Hepatocyte (in vitro differentiated cells): ENCODE data around the gene ZFPL1. TPM values are rescaled to one million over a fixed set of nuclear protein-coding genes. Genes with fewer than 3 reads are reported as not detected.
A peak's percentile ranks its signal among the peaks of the same experiment; 100 is the strongest.

Experiments used
- DNase-seq: peaks from one replicate; pipeline ENCODE4 v3.0.0-alpha.2; 2016; ENCODE audit warnings: low spot score
- H2AFZ ChIP-seq: fragments of 200-600 bp; sonication (generic); 2 replicates; pipeline ENCODE4 v1.6.0; 2016; ENCODE audit warnings: antibody characterized with exemption, mild to moderate bottlenecking
- H3K27ac ChIP-seq: fragments of 200-600 bp; sonication (generic); 2 replicates; pipeline ENCODE4 v1.5.1; 2016; ENCODE audit warnings: mild to moderate bottlenecking
- H3K27me3 ChIP-seq: fragments of 200-600 bp; sonication (generic); 2 replicates; pipeline ENCODE4 v1.6.1; 2016
- H3K36me3 ChIP-seq: fragments of 200-600 bp; sonication (generic); replicated peaks from 2 replicates; pipeline ENCODE4 v1.5.1; 2016; ENCODE audit warnings: low read depth; ENCODE audit not compliant: insufficient read depth
- H3K4me1 ChIP-seq: fragments of 200-600 bp; sonication (generic); 2 replicates; pipeline ENCODE4 v1.5.1; 2016; ENCODE audit warnings: mild to moderate bottlenecking, moderate library complexity; ENCODE audit not compliant: insufficient read depth
- H3K4me2 ChIP-seq: fragments of 200-600 bp; sonication (generic); 2 replicates; pipeline ENCODE4 v1.6.0; 2016
- H3K4me3 ChIP-seq: fragments of 200-600 bp; sonication (generic); 2 replicates; pipeline ENCODE4 v1.5.1; 2016; ENCODE audit warnings: mild to moderate bottlenecking
- H3K79me2 ChIP-seq: fragments of 200-600 bp; sonication (generic); 2 replicates; pipeline ENCODE4 v1.6.0; 2017; ENCODE audit warnings: mild to moderate bottlenecking
- H3K9me2 ChIP-seq: fragments of 200-600 bp; sonication (generic); replicated peaks from 2 replicates; pipeline ENCODE4 v1.6.0; 2017; ENCODE audit warnings: mild to moderate bottlenecking; ENCODE audit not compliant: insufficient read depth
- H3K9me3 ChIP-seq: fragments of 200-600 bp; sonication (generic); 2 replicates; pipeline ENCODE4 v1.5.1; 2016; ENCODE audit warnings: low read depth, mild to moderate bottlenecking
- H4K20me1 ChIP-seq: fragments of 200-600 bp; sonication (generic); 2 replicates; pipeline ENCODE4 v1.6.0; 2016; ENCODE audit warnings: mild to moderate bottlenecking; ENCODE audit not compliant: insufficient read depth, poor library complexity, severe bottlenecking
- EZH2 ChIP-seq: fragments of 200-600 bp; sonication (generic); IDR thresholded peaks from 2 replicates; pipeline ENCODE4 v1.6.1; 2016; ENCODE audit warnings: antibody characterized with exemption, mild to moderate bottlenecking, borderline replicate concordance
- EZH2phosphoT487 ChIP-seq: fragments of 200-600 bp; sonication (generic); IDR thresholded peaks from one replicate; pipeline ENCODE4 v1.6.1; 2018; ENCODE audit warnings: antibody characterized with exemption, mild to moderate bottlenecking, low read depth, moderate library complexity; ENCODE audit not compliant: unreplicated experiment, severe bottlenecking
- WGBS: methylation state at CpG from one replicate; pipeline ENCODE4 v1.1.6; 2016; ENCODE audit warnings: low lambda C conversion rate; ENCODE audit errors: missing lambda C conversion rate; 5-methylcytosine and 5-hydroxymethylcytosine counted together
- polyA plus RNA-seq: library from polyadenylated mRNA; unstranded; fragments of >200 nt; fragmentation: Nextera tagmentation; extraction: Ambion mirVana; gene quantifications from 2 replicates; pipeline ENCODE4 v1.2.1, GENCODE V29; 2016
- total RNA-seq: library from RNA; depleted of rRNA; stranded (reverse); fragments of >200 nt; gene quantifications from 2 replicates; pipeline ENCODE4 v1.2.3, GENCODE V29; 2014
- TF ChIP-seq, protein P1 (sequence below): fragments of 200-600 bp; sonication (generic); IDR thresholded peaks from 2 replicates; pipeline ENCODE4 v1.5.1; 2016; ENCODE audit warnings: antibody characterized with exemption, mild to moderate bottlenecking; ENCODE audit not compliant: poor library complexity

The ZFPL1 gene
- total and polyA plus RNA-seq, 2 experiments from 2014 or later = 41.0 to 52.7 TPM

DNA sequence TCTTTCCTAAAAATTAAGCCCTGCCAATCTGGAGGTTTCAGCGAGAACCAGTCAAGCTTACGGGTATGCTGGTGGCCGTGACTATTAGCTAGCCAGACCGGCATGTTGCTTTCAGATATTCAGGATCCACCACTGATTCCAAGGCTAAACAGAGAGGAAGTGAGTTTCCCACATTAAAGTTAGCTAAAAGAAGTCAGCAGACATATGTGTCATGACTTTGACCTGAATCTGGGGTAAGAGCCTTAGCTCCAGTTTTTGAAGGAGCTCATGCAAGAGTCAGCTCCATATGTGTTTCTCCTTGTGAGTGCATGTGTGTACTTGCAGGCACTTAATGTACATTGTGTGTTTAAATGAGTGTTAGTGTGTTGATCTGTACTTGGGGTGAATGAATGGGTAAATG lies 1.4 kb downstream of the ZFPL1 start:
- TF ChIP-seq EZH2phosphoT487 (no peak), EZH2 (no peak)
- TF ChIP-seq, protein P1, sequence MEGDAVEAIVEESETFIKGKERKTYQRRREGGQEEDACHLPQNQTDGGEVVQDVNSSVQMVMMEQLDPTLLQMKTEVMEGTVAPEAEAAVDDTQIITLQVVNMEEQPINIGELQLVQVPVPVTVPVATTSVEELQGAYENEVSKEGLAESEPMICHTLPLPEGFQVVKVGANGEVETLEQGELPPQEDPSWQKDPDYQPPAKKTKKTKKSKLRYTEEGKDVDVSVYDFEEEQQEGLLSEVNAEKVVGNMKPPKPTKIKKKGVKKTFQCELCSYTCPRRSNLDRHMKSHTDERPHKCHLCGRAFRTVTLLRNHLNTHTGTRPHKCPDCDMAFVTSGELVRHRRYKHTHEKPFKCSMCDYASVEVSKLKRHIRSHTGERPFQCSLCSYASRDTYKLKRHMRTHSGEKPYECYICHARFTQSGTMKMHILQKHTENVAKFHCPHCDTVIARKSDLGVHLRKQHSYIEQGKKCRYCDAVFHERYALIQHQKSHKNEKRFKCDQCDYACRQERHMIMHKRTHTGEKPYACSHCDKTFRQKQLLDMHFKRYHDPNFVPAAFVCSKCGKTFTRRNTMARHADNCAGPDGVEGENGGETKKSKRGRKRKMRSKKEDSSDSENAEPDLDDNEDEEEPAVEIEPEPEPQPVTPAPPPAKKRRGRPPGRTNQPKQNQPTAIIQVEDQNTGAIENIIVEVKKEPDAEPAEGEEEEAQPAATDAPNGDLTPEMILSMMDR = no peak
- 97% methylated on average over 4 of the region's 4 CpGs for WGBS
- H2AFZ ChIP-seq = no peak overlapping the region
- no peaks in the 10 kb centered on the region for H3K9me2 ChIP-seq
- peaks cover 32% of the 10 kb centered on the region for H3K79me2 ChIP-seq
- H3K36me3 ChIP-seq = no peaks in the 10 kb centered on the region
- peaks cover 9% of the 10 kb centered on the region for H3K4me1 ChIP-seq
- DNase-seq = no peak
- H3K27ac ChIP-seq = no peak overlapping the region
- no peak overlapping the region for H3K4me3 ChIP-seq
- H3K27me3 ChIP-seq = no peaks in the 10 kb centered on the region
- no peaks in the 10 kb centered on the region for H4K20me1 ChIP-seq
- H3K4me2 ChIP-seq = peak overlapping the region; percentile 95
- H3K9me3 ChIP-seq = no peaks in the 10 kb centered on the region

DNA sequence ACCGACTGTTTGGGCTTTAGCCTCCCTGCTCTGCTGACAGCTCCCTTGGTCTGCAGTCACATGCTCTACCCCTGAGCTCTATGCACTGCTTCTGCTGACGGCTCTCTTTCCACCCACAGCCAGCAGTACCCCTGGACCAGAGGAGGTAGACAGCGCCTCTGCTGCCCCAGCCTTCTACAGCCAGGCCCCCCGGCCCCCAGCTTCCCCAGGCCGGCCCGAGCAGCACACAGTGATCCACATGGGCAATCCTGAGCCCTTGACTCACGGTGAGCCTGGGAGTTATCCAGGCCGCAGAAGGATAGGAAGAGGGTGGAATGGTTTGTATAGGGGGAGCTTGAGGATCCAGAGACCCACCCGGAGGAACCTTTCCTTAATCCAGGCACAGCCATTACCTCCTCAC lies 2.8 kb downstream of the ZFPL1 start:
- Histone ChIP-seq H3K79me2 (peaks cover 31% of the 10 kb centered on the region), H3K9me3 (no peaks in the 10 kb centered on the region), H3K9me2 (no peaks in the 10 kb centered on the region), H3K27me3 (no peaks in the 10 kb centered on the region), H4K20me1 (no peaks in the 10 kb centered on the region), H2AFZ (no peak overlapping the region), H3K4me1 (peaks cover 9% of the 10 kb centered on the region), H3K4me3 (no peak overlapping the region), H3K36me3 (no peaks in the 10 kb centered on the region), H3K4me2 (no peak overlapping the region), H3K27ac (no peak overlapping the region)
- WGBS = 100% methylated on average over 7 of the region's 9 CpGs
- DNase-seq = no peak
- TF ChIP-seq EZH2 (no peak), EZH2phosphoT487 (no peak)
- TF ChIP-seq, protein P1 = no peak

DNA sequence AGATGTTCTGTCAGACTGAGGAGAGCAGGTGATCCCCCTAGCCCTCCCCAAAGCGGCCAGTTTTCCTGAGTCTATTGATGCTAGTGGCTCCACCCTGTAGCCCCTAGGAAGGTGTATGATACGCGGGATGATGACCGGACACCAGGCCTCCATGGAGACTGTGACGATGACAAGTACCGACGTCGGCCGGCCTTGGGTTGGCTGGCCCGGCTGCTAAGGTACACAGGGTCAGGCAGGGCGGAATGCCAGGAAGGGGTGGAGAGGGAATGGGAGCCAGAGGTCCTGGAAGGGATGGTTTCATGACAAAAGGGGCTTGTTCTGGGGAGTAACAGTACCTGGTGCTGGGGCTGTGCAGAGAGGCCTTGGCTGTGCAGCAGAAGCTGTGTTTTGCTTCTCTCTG lies 3.2 kb downstream of the ZFPL1 start:
- no peaks in the 10 kb centered on the region for H3K9me3 ChIP-seq
- no peak for DNase-seq
- WGBS = 96% methylated on average over 11 of the region's 11 CpGs
- H3K4me1 ChIP-seq = peaks cover 9% of the 10 kb centered on the region
- H4K20me1 ChIP-seq = no peaks in the 10 kb centered on the region
- H3K4me3 ChIP-seq = no peak overlapping the region
- no peaks in the 10 kb centered on the region for H3K27me3 ChIP-seq
- no peaks in the 10 kb centered on the region for H3K36me3 ChIP-seq
- TF ChIP-seq, protein P1 = no peak
- TF ChIP-seq EZH2phosphoT487 = no peak
- TF ChIP-seq EZH2 = no peak
- H3K4me2 ChIP-seq = no peak overlapping the region
- H2AFZ ChIP-seq = no peak overlapping the region
- no peak overlapping the region for H3K27ac ChIP-seq
- no peaks in the 10 kb centered on the region for H3K9me2 ChIP-seq
- H3K79me2 ChIP-seq = peaks cover 27% of the 10 kb centered on the region

DNA sequence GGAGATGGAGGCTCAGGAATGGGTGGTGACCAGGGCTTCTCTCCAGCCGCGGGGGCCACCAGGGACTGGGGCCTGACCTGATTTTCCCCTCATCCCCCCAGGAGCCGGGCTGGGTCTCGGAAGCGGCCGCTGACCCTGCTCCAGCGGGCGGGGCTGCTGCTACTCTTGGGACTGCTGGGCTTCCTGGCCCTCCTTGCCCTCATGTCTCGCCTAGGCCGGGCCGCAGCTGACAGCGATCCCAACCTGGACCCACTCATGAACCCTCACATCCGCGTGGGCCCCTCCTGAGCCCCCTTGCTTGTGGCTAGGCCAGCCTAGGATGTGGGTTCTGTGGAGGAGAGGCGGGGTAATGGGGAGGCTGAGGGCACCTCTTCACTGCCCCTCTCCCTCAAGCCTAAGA lies 3.8 kb downstream of the ZFPL1 start:
- Histone ChIP-seq H3K36me3 (no peaks in the 10 kb centered on the region), H3K27me3 (no peaks in the 10 kb centered on the region), H3K4me3 (no peak overlapping the region)

More for the DNA sequence above, 3.8 kb downstream of the ZFPL1 start:
- no peak overlapping the region for H3K4me2 ChIP-seq
- no peak for TF ChIP-seq EZH2
- TF ChIP-seq EZH2phosphoT487 = no peak
- H3K4me1 ChIP-seq = peaks cover 9% of the 10 kb centered on the region
- H3K9me3 ChIP-seq = no peaks in the 10 kb centered on the region
- no peak for DNase-seq
- H3K9me2 ChIP-seq = no peaks in the 10 kb centered on the region
- 97% methylated on average over 13 of the region's 15 CpGs for WGBS
- H4K20me1 ChIP-seq = no peaks in the 10 kb centered on the region
- no peak overlapping the region for H2AFZ ChIP-seq
- H3K27ac ChIP-seq = no peak overlapping the region
- H3K79me2 ChIP-seq = peaks cover 23% of the 10 kb centered on the region
